SU-DHL-6 (cell line): Measurements from ENCODE around the gene TMIE.
"Not testable (repeated sequence)": the region's sequence is repeated elsewhere in the genome, so short reads cannot be mapped to it uniquely, and the experiment has no call there.

Source experiments
- H2AFZ ChIP-seq: fragments of 200-600 bp; sonication (generic); 2 replicates; pipeline ENCODE4 v1.6.1; 2014; ENCODE audit warnings: low read depth, mild to moderate bottlenecking, moderate library complexity, mixed read lengths, antibody characterized with exemption, low read length; ENCODE audit not compliant: severe bottlenecking
- H3F3A ChIP-seq: fragments of 200-600 bp; shearing (Covaris generic); 2 replicates; pipeline ENCODE4 v1.6.0; 2016; ENCODE audit warnings: antibody characterized with exemption, mild to moderate bottlenecking; ENCODE audit not compliant: insufficient read depth
- H3K27ac ChIP-seq: fragments of 200-600 bp; sonication (generic); 2 replicates; pipeline ENCODE4 v1.5.1; 2016; ENCODE audit warnings: low read depth, mild to moderate bottlenecking, low read length, moderate library complexity, mixed read lengths
- H3K27me3 ChIP-seq: fragments of 200-600 bp; sonication (generic), shearing (Covaris generic); 2 replicates; pipeline ENCODE4 v1.6.0; 2014; ENCODE audit warnings: mild to moderate bottlenecking, low read length
- H3K36me3 ChIP-seq: fragments of 200-600 bp; sonication (generic); 2 replicates; pipeline ENCODE4 v1.6.1; 2014; ENCODE audit warnings: mild to moderate bottlenecking, low read length, mixed read lengths
- H3K4me2 ChIP-seq: fragments of 300-600, 200-600 bp; shearing (Covaris generic), sonication (generic); 2 replicates; pipeline ENCODE4 v1.6.0; 2014; ENCODE audit warnings: low read length, low read depth, mild to moderate bottlenecking; ENCODE audit not compliant: poor library complexity, severe bottlenecking
- H3K4me3 ChIP-seq: fragments of 200-600 bp; sonication (generic); 2 replicates; pipeline ENCODE4 v1.5.1; 2014; ENCODE audit warnings: antibody characterized with exemption, low read length, mild to moderate bottlenecking, mixed read lengths; ENCODE audit not compliant: insufficient read depth, poor library complexity, severe bottlenecking
- H3K79me2 ChIP-seq: fragments of 200-600 bp; sonication (generic); 2 replicates; pipeline ENCODE4 v1.6.1; 2014; ENCODE audit warnings: mild to moderate bottlenecking, low read length, moderate library complexity; ENCODE audit not compliant: insufficient read depth
- H3K9ac ChIP-seq: fragments of 200-600 bp; sonication (generic); 2 replicates; pipeline ENCODE4 v1.7.0; 2014; ENCODE audit warnings: mild to moderate bottlenecking, low read length
- H3K9me2 ChIP-seq: fragments of 200-600 bp; sonication (generic); replicated peaks from 2 replicates; pipeline ENCODE4 v1.6.1; 2014; ENCODE audit warnings: low read length; ENCODE audit not compliant: insufficient read depth
- H3K9me3 ChIP-seq: fragments of 200-600 bp; sonication (generic); 2 replicates; pipeline ENCODE4 v1.6.1; 2014; ENCODE audit warnings: low read length, mixed read lengths; ENCODE audit not compliant: insufficient read depth
- H4K20me1 ChIP-seq: fragments of 200-600 bp; sonication (generic); 2 replicates; pipeline ENCODE4 v1.6.1; 2014; ENCODE audit warnings: low read depth, mild to moderate bottlenecking, antibody characterized with exemption, low read length, moderate library complexity, mixed read lengths
- CTCF ChIP-seq: fragments of 200-600 bp; sonication (generic); IDR thresholded peaks from one replicate; pipeline ENCODE4 v1.5.1; 2017; ENCODE audit warnings: antibody characterized with exemption, mild to moderate bottlenecking, low read length, moderate library complexity; ENCODE audit not compliant: insufficient read depth, poor library complexity, severe bottlenecking
- EZH2phosphoT487 ChIP-seq: fragments of 200-600 bp; sonication (generic), shearing (Covaris generic); conservative IDR thresholded peaks from 2 replicates; pipeline ENCODE4 v1.6.1; 2018; ENCODE audit warnings: mild to moderate bottlenecking, antibody characterized with exemption, low read length, moderate library complexity, mixed read lengths

Gene TMIE

GRCh38 chr3:46746711-46747110 lies 45.5 kb downstream of the TMIE start:
- Histone ChIP-seq H3K9ac (no peak overlapping the region), H3K9me3 (no peaks in the 10 kb centered on the region), H2AFZ (no peak overlapping the region), H3K36me3 (no peaks in the 10 kb centered on the region), H3K9me2 (no peaks in the 10 kb centered on the region), H3K27ac (no peak overlapping the region), H3K27me3 (no peaks in the 10 kb centered on the region), H3K79me2 (no peaks in the 10 kb centered on the region), H4K20me1 (no peaks in the 10 kb centered on the region), H3F3A (no peaks in the 10 kb centered on the region), H3K4me3 (no peak overlapping the region), H3K4me2 (no peak overlapping the region)
- no peak for TF ChIP-seq EZH2phosphoT487

GRCh38 chr3:46748170-46748569 lies 47.0 kb downstream of the TMIE start:
- Histone ChIP-seq H3K79me2 (no peaks in the 10 kb centered on the region), H3K9me3 (no peaks in the 10 kb centered on the region), H3K4me2 (no peak overlapping the region), H3K9ac (no peak overlapping the region), H3F3A (no peaks in the 10 kb centered on the region), H3K4me3 (no peak overlapping the region), H2AFZ (no peak overlapping the region), H3K27me3 (no peaks in the 10 kb centered on the region), H4K20me1 (no peaks in the 10 kb centered on the region), H3K36me3 (no peaks in the 10 kb centered on the region), H3K27ac (no peak overlapping the region), H3K9me2 (no peaks in the 10 kb centered on the region)
- TF ChIP-seq CTCF = no peak
- TF ChIP-seq EZH2phosphoT487 = no peak

- Histone ChIP-seq H3K9ac (no peak overlapping the region), H3K27me3 (no peaks in the 10 kb centered on the region)
Measured at GRCh38 chr3:46749129-46749528, 47.9 kb downstream of the TMIE start.

GRCh38 chr3:46750555-46751038 lies 49.4 kb downstream of the TMIE start:
- Histone ChIP-seq H3K4me3 (no peak overlapping the region), H3K9me3 (no peaks in the 10 kb centered on the region), H3K27ac (no peak overlapping the region), H3K9ac (no peak overlapping the region), H3F3A (no peaks in the 10 kb centered on the region), H3K79me2 (no peaks in the 10 kb centered on the region), H2AFZ (no peak overlapping the region), H3K9me2 (no peaks in the 10 kb centered on the region), H3K36me3 (no peaks in the 10 kb centered on the region), H3K27me3 (no peaks in the 10 kb centered on the region), H4K20me1 (no peaks in the 10 kb centered on the region), H3K4me2 (no peak overlapping the region)
- TF ChIP-seq EZH2phosphoT487 (no peak), CTCF (no peak)

More at GRCh38 chr3:46749129-46749528, 47.9 kb downstream of the TMIE start:
- H3K4me2 ChIP-seq = no peak overlapping the region
- TF ChIP-seq CTCF = no peak
- no peak for TF ChIP-seq EZH2phosphoT487
- H3K9me2 ChIP-seq = no peaks in the 10 kb centered on the region
- no peak overlapping the region for H3K27ac ChIP-seq
- no peaks in the 10 kb centered on the region for H4K20me1 ChIP-seq
- H3K36me3 ChIP-seq = no peaks in the 10 kb centered on the region
- H3K9me3 ChIP-seq = no peaks in the 10 kb centered on the region
- no peak overlapping the region for H3K4me3 ChIP-seq
- H2AFZ ChIP-seq = no peak overlapping the region
- H3K79me2 ChIP-seq = no peaks in the 10 kb centered on the region
- H3F3A ChIP-seq = no peaks in the 10 kb centered on the region

GRCh38 chr3:46753127-46753526 lies 51.9 kb downstream of the TMIE start:
- not testable (repeated sequence) for H3F3A ChIP-seq, H3K4me2 ChIP-seq, H3K27ac ChIP-seq, H2AFZ ChIP-seq, H3K9me2 ChIP-seq, H3K4me3 ChIP-seq, H3K9ac ChIP-seq, H3K36me3 ChIP-seq, H4K20me1 ChIP-seq, H3K79me2 ChIP-seq, H3K27me3 ChIP-seq, H3K9me3 ChIP-seq
